ENCODE results near the gene ZNF678. TPM values are rescaled to one million over a fixed set of nuclear protein-coding genes. Genes with fewer than 3 reads are reported as not detected.

The ZNF678 gene
- polyA plus RNA-seq, 1 of the 3 experiments (the other 2 are of a cell fraction) = 1.3 TPM

GRCh38 chr1:227547310-227548118 lies 15.8 kb upstream of the ZNF678 start:
- no peaks in the 10 kb centered on the region for H3K79me2 ChIP-seq (ENCODE audit: insufficient read depth)
- H3K9me3 ChIP-seq = 0 out of 2 replicates have a peak, but pooled peaks cover 3% of the 10 kb centered on the region
- no peaks in the 10 kb centered on the region for H3K36me3 ChIP-seq (replicated peaks in 1 of 2; ENCODE audit: control insufficient read depth in 1 of 2, insufficient read depth in 2 of 2, low read length in 1 of 2)
- H3F3A ChIP-seq (replicated peaks; ENCODE audit: insufficient read depth) = no peaks in the 10 kb centered on the region
- no peak overlapping the region for H3K9ac ChIP-seq
- H3K4me1 ChIP-seq (ENCODE audit: control insufficient read depth in 1 of 2, insufficient read depth in 2 of 2, low read depth in 1 of 2, low read length in 1 of 2) = peaks cover 0 to 6% of the 10 kb centered on the region in 2 experiments; a peak in 3 of 4 replicates
- DNase-seq = no peak
- H3K4me3 ChIP-seq (ENCODE audit: low read depth in 2 of 2, low read length in 1 of 2) = no peak overlapping the region
- H2AFZ ChIP-seq (ENCODE audit: low read depth) = no peak overlapping the region
- no peaks in the 10 kb centered on the region for H3K27me3 ChIP-seq (ENCODE audit: insufficient read depth)
- TF ChIP-seq SMC3 (IDR thresholded peaks at IDR 0.05; ENCODE audit: low read depth, low read length) = no peak
- TF ChIP-seq TEAD4 (IDR thresholded peaks at IDR 0.05; ENCODE audit: borderline replicate concordance, insufficient read depth) = no peak
- no peak for TF ChIP-seq MEF2A (IDR thresholded peaks at IDR 0.05; ENCODE audit: borderline replicate concordance, low read depth)
- no peak for TF ChIP-seq REST (IDR thresholded peaks at IDR 0.05; ENCODE audit: low read depth, low read length)
- no peak for TF ChIP-seq GABPA (IDR thresholded peaks at IDR 0.05; ENCODE audit: low read depth)
- no peak for TF ChIP-seq NFIC (IDR thresholded peaks at IDR 0.05; ENCODE audit: borderline replicate concordance)
- TF ChIP-seq YY1 (IDR thresholded peaks at IDR 0.05; ENCODE audit: low read depth) = no peak
- TF ChIP-seq NRF1 (IDR thresholded peaks at IDR 0.05; ENCODE audit: low read depth, low read length) = no peak
- TF ChIP-seq FOSL2 (IDR thresholded peaks at IDR 0.05; ENCODE audit: borderline replicate concordance, low read depth) = no peak
- no peak for TF ChIP-seq EZH2phosphoT487 (IDR thresholded peaks at IDR 0.05; ENCODE audit: borderline replicate concordance, low read depth)
- TF ChIP-seq USF2 (IDR thresholded peaks at IDR 0.05; ENCODE audit: borderline replicate concordance, low read depth, low read length) = no peak
- TF ChIP-seq RCOR1 (IDR thresholded peaks at IDR 0.05; ENCODE audit: low read length) = no peak
- TF ChIP-seq TCF12 (IDR thresholded peaks at IDR 0.05) = no peak
- CTCF ChIA-PET = interaction anchor here (1.1 kb wide), 1 partner anchor 10 kb away, joined by 3 read pairs; no protein-coding TSS in a partner anchor
- POLR2A ChIA-PET = no interaction called here
- H3K4me2 ChIP-seq = no peak overlapping the region
- WGBS (ENCODE audit: low lambda C conversion rate) = 29% methylated on average over 6 of the region's 8 CpGs
- H4K20me1 ChIP-seq (ENCODE audit: insufficient read depth) = no peaks in the 10 kb centered on the region
- no peak overlapping the region for H3K27ac ChIP-seq (ENCODE audit: low read depth in 2 of 2, low read length in 1 of 2)
- no peaks in the 10 kb centered on the region for H3K9me2 ChIP-seq

Data from SK-N-SH (cell line).